CD4-positive, alpha-beta T cell treated with Interferon gamma for 1 hour (primary cell): ENCODE measurements around the gene SBF2.

Source experiments
- DNase-seq: peaks from one replicate; pipeline ENCODE4 v3.0.0-alpha.2; 2020

The SBF2 gene

GRCh38 chr11:9838229-9838628, 455.8 kb downstream of the SBF2 start:
- no peak for DNase-seq

GRCh38 chr11:9834291-9834690, 459.7 kb downstream of the SBF2 start:
- DNase-seq: no peak

- DNase-seq: no peak
These were observed 462.9 kb downstream of the SBF2 start for GRCh38 chr11:9831122-9831521.

GRCh38 chr11:9827708-9828107, 466.3 kb downstream of the SBF2 start:
- no peak for DNase-seq

GRCh38 chr11:9826390-9826789, 467.6 kb downstream of the SBF2 start:
- no peak for DNase-seq

- DNase-seq: no peak
These were observed 468.1 kb downstream of the SBF2 start for GRCh38 chr11:9825895-9826294.

GRCh38 chr11:9825315-9825714, 468.7 kb downstream of the SBF2 start:
- DNase-seq: no peak

- DNase-seq: no peak
These were observed 470.1 kb downstream of the SBF2 start for GRCh38 chr11:9823887-9824385.

GRCh38 chr11:9823439-9823838, 470.6 kb downstream of the SBF2 start:
- no peak for DNase-seq

GRCh38 chr11:9821008-9821752, 472.8 kb downstream of the SBF2 start:
- DNase-seq: no peak

GRCh38 chr11:9820260-9820659, 473.8 kb downstream of the SBF2 start:
- DNase-seq: no peak

GRCh38 chr11:9817191-9817590, 476.8 kb downstream of the SBF2 start:
- no peak for DNase-seq

- no peak for DNase-seq
These were observed 478.4 kb downstream of the SBF2 start for GRCh38 chr11:9815486-9816136.

GRCh38 chr11:9814108-9814507, 479.9 kb downstream of the SBF2 start:
- no peak for DNase-seq

- no peak for DNase-seq
These were observed 485.1 kb downstream of the SBF2 start for GRCh38 chr11:9808943-9809342.

- no peak for DNase-seq
These were observed 486.9 kb downstream of the SBF2 start for GRCh38 chr11:9806946-9807687.

- no peak for DNase-seq
These were observed 489.6 kb downstream of the SBF2 start for GRCh38 chr11:9804419-9804902.

- no peak for DNase-seq
These were observed 490.2 kb downstream of the SBF2 start for GRCh38 chr11:9803685-9804418.

GRCh38 chr11:9802291-9802861, 491.6 kb downstream of the SBF2 start:
- no peak for DNase-seq

- DNase-seq: no peak
These were observed 494.1 kb downstream of the SBF2 start for GRCh38 chr11:9799886-9800285.

GRCh38 chr11:9797300-9797699, 496.7 kb downstream of the SBF2 start:
- DNase-seq: no peak

- DNase-seq: no peak
These were observed 497.2 kb downstream of the SBF2 start for GRCh38 chr11:9796854-9797253.

- DNase-seq: no peak
These were observed 497.8 kb downstream of the SBF2 start for GRCh38 chr11:9796266-9796665.
